HFF-Myc (cell line): ENCODE results near the gene UBE2O.
A peak's percentile ranks its signal among the peaks of the same experiment; 100 is the strongest.
"Not testable (repeated sequence)": the region's sequence is repeated elsewhere in the genome, so short reads cannot be mapped to it uniquely, and the experiment has no call there.

Experiments
- DNase-seq: peaks from one replicate; pipeline ENCODE4 v3.0.0-alpha.2; 2011; ENCODE audit warnings: low read depth; ENCODE audit errors: extremely low read depth
- H3K4me3 ChIP-seq: replicated peaks from 2 replicates; pipeline ENCODE4 v1.5.1; 2011; ENCODE audit warnings: low read depth, mild to moderate bottlenecking, control low read depth, low read length
- CTCF ChIP-seq: IDR thresholded peaks from 2 replicates; pipeline ENCODE4 v1.5.1; 2012; ENCODE audit warnings: mild to moderate bottlenecking, low read depth, low read length, control low read depth; ENCODE audit errors: missing control alignments

Gene UBE2O

GRCh38 chr17:76354747-76355310 is 98.1 kb downstream of the UBE2O start:
- no peak for DNase-seq
- peak overlapping the region; percentile 57; the same call in 1 of the 2 replicates for H3K4me3 ChIP-seq

GRCh38 chr17:76354317-76354729 is 98.6 kb downstream of the UBE2O start:
- H3K4me3 ChIP-seq = peak overlapping the region; percentile 57
- TF ChIP-seq CTCF = no peak
- DNase-seq = no peak

More at GRCh38 chr17:76354747-76355310, 98.1 kb downstream of the UBE2O start:
- TF ChIP-seq CTCF = no peak

GRCh38 chr17:76353599-76354316 is 99.2 kb downstream of the UBE2O start, which contains the start of gene PRPSAP1:
Gene PRPSAP1 (minus strand): TSS chr17:76353916. CDS start chr17:76353703, 213 bp downstream.
- peak within 1 kb of the TSS; percentile 57 for H3K4me3 ChIP-seq

GRCh38 chr17:76353004-76353598 is 99.9 kb downstream of the UBE2O start:
- TF ChIP-seq CTCF = no peak
- no peak for DNase-seq
- peak overlapping the region; percentile 57 for H3K4me3 ChIP-seq

More at GRCh38 chr17:76353599-76354316, 99.2 kb downstream of the UBE2O start, which contains the start of gene PRPSAP1:
- no peak for DNase-seq
- peak; percentile 44 for TF ChIP-seq CTCF

GRCh38 chr17:76351526-76352071 is 101.4 kb downstream of the UBE2O start:
- no peak overlapping the region for H3K4me3 ChIP-seq
- DNase-seq = no peak
- no peak for TF ChIP-seq CTCF

GRCh38 chr17:76350463-76350862 is 102.5 kb downstream of the UBE2O start:
- H3K4me3 ChIP-seq = no peak overlapping the region
- no peak for DNase-seq
- TF ChIP-seq CTCF = no peak

- not testable (repeated sequence) for H3K4me3 ChIP-seq, DNase-seq
Observed at GRCh38 chr17:76346936-76347335, 106.0 kb downstream of the UBE2O start.
